Measurements from ENCODE around the gene GALP.

DNA sequence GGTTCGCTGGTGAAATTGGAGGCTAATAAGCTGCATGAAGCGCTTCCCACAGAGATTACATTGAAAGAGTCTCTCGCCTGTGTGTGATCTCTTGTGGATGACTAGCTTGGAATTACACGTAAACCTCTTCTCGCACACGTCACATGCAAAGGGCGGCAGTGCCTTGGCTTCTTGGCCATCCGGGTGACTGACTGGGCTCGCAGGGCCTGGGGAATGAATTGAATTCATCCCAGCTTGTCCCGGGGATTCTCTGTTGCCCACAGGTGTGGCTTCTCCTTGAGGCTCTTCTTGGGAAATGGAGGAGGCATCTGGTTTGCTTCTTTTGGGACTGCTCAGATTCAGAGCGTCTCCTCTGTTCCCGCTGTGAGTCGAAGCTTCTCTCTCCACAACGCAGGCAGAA lies 46.0 kb downstream of the GALP start:
- TF ChIP-seq POLR2AphosphoS5 (IDR thresholded peaks at IDR 0.05; ENCODE audit: low read depth, low read length) (no peak), TAF1 (IDR thresholded peaks at IDR 0.05; ENCODE audit: borderline replicate concordance, insufficient read depth, low read length) (no peak)

All from PFSK-1 (cell line).